Dedifferentiated amniotic fluid mesenchymal stem cell (primary cell): ENCODE measurements around the gene DTNB.

Experiments
- DNase-seq: peaks from one replicate; pipeline ENCODE4 v3.0.0-alpha.2; 2016; ENCODE audit errors: extremely low spot score

Gene DTNB

DNA sequence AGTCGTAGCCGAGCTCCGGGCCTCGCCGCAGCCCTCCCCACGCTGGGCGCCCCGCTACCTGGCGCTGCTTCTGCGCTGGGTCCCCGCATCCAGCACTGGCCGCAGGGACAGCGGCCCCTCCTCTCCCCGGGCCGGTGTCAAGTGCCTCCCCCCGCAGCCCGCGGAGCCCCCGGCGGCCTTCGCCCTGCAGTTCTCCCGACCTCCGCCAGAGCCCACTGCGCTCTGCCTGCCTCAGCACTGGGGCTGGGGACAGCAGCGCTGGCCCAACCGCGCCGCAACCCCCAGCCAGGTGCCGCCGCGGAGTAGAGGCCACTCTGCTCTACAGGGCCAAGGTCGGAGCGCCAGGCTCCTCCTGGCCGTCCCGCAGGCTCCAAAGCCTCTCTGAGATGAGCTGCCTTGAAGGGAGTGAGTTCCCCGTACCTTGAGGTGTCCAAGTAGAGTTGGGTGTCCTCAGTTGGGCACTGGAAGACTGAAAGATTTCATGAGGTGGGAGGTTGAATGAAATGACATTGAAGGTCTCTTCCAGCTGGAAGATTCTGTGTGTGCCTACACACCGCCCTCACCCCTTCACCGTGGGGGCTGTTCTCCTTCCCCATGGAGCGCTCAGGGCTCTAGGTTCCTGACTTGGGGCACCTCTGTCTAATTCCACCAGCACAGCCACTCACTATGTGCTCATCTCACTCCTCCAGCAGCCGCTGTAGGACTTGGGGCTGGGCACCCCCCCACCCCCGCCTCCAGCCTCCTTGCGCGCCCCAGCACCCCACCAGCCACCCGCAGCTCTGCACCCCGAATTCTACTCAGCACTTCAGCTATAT is 330.8 kb downstream of the DTNB start:
- peak; percentile 72 for DNase-seq

GRCh38 chr2:25341753-25342371 is 331.5 kb downstream of the DTNB start, which contains the start of gene DNMT3A:
Gene DNMT3A (minus strand): TSS chr2:25341925. CDS start chr2:25313984, 27,941 bp downstream.
- peak; percentile 47 for DNase-seq

- DNase-seq: no peak
Observed at GRCh38 chr2:25341011-25341727, 332.2 kb downstream of the DTNB start.

GRCh38 chr2:25340181-25340921 is 333.0 kb downstream of the DTNB start:
- no peak for DNase-seq

DNA sequence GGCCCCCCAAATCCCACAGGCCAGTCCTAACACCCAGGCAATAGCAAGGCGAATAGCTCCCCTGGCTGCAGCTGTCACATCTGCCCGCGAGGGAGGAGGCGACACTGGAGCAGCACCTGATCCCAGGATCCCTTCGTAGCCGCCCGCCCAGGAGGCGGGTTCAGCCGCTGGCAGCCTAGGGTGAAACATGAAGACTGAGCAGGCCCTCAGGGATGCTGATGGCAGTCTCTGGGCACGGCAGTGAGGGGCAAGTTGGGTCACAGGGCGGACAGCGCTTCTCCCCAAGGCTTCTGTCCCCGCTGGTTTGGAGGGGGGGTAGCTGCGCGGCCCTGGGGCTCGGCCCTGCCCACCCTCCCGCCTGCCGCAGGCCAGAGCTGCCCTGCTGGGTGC is 333.6 kb downstream of the DTNB start:
- DNase-seq: no peak

- DNase-seq: no peak
Observed at GRCh38 chr2:25339211-25339674, 334.1 kb downstream of the DTNB start.

DNA sequence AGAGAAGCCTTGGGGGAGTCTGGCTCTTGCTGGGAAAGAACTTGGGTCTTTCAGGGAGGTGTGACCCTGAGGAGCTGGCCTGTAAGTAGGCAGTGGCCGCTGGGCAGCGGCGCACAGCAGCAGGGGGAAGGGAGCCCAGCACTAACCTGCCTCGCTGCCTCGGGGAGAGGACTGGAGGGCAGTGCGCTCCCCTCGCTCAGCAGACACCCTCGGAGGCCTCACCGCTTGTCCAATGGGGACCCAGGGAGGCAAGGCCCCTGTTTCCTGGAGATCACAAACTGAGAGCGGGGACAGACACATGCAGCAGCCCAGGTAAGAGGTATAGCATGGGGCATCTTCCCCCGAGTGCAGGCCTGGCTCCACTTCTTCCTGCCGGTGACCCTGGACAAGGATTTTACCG is 335.0 kb downstream of the DTNB start:
- no peak for DNase-seq

DNA sequence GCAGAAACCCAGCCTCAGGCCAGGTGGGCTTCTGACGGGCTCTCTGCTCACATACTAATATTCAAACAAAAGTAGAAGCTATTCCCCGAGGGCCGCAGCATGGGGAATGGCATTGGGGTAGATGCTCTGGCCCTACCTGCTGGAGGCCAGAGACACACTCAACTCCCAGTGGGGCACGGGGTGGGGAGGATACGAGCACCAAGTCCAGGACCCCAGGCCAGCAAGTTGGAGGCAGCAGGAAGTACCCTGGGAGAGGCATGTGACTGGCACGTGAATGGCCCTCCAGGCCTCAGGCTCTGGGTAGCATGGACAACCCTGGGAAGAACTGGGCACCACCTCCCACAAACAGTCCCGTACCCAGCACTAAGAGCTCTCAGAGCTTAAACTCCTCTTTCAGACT is 335.5 kb downstream of the DTNB start:
- DNase-seq: no peak

- DNase-seq: no peak
Observed at GRCh38 chr2:25337276-25337675, 336.1 kb downstream of the DTNB start.

GRCh38 chr2:25336383-25336841 is 337.0 kb downstream of the DTNB start:
- no peak for DNase-seq

GRCh38 chr2:25335971-25336370 is 337.4 kb downstream of the DTNB start:
- no peak for DNase-seq

DNA sequence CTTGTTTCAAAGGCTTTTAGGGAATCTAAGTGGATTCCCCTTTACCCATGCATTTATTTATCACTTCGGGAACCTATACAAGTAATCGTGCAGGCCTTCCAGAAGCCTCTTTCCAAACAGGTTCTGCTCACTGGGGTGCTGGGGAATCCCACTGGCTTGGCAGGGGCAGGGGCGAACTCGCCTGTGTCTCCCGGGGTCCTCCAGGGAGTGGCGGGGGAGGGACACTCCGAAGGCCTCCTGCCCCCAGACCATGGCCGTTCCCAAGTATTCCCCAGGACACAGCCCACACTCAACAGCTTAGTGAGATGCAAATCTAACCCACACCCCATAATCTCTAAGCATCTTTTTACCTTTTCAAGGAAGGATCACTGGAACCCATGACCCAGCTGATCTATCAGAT is 338.2 kb downstream of the DTNB start:
- no peak for DNase-seq

GRCh38 chr2:25334482-25334881 is 338.9 kb downstream of the DTNB start:
- DNase-seq: no peak

DNA sequence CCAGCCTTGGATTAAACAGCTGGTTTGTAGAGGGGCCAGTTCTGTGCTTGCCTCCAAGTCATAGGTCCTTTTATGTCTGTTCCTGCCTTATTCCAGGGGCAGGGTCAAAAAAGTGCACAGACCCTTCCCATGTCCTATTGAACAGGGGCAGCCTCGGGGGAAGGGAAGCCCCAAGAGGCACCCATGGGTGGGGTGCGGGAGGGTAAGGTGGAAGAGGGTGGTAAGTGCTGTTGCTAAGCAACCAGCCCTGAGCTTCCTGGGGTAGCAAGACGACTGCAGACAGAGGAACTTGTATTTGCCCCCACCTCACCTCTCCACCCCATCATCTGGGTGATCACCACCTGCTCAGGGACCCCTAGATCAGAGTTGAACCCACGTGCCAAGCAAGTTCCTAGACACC is 339.4 kb downstream of the DTNB start:
- no peak for DNase-seq

- no peak for DNase-seq
Observed at GRCh38 chr2:25332571-25332970, 340.8 kb downstream of the DTNB start.

- no peak for DNase-seq
Observed at GRCh38 chr2:25331686-25332365, 341.6 kb downstream of the DTNB start.

DNA sequence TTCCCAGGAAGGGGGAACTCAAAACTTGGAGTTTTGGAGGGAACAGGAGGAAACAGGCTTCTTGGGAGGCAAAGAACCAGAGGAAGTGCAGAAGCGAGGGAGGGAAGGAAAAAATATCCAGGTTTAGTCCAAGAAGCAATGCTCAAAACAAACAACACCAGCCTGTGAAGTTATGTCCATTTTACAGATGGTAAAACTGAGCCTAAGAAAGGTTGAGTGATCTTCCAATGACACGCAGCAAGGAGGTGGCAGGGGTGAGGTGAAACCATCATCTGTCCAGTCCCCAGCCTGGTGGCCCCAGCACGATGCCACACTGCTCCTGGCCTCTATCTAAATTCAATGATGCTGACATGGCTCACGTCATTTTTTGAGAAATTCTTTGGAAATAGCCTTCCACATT is 342.4 kb downstream of the DTNB start:
- DNase-seq: no peak

- no peak for DNase-seq
Observed at GRCh38 chr2:25330273-25330672, 343.1 kb downstream of the DTNB start.

DNA sequence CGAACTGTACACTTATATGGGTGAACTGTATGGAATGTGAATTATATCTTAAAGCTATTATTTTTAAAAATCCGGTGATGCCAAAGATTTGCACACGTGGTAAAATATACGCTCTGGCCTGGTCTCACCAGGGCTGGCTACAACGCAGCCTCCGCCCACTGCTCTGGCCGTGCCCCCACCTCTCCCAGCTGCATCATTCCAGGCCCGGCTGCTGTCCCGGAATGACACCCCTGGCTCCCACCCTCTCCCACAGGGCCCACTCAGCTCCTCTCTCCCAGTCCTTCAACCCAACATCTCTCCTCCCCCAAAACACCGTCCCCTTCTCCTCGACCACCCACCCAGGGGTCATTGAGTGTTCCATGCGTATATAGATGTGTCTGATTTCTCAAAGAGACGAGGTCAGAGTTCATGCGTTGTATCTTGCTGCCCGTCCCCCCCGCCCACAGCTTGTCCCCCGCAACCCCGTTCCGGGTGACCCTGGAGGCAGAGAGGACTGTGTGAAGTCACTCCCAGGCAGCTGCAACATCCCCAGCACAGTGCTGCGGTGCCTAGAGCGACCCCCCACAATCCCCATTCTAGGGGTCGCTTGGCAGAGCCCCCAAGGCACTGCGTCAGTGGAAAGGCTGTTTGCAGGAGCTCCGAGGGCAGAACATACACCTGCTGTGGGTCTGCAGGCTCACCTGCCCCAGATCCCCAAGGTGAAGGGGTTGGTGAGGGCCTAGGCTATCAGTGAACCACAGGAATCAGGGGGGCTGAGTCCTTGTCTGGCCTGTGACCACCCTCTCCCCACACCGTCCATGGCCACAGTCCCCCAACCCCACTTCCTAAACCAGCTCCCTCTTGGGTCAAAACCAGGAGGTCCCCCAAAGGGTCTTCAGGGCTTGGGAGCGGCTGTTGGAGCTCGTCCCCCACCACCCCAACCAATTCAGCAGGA is 345.0 kb downstream of the DTNB start:
- DNase-seq: no peak
